C4-2B (cell line): ENCODE data around the gene CCDC148.

Experiments
- H3K27ac ChIP-seq: fragments of 450-650 bp; 2 replicates; pipeline ENCODE4 v1.5.1; 2017
- CTCF ChIP-seq: fragments of 450-650 bp; conservative IDR thresholded peaks from 2 replicates; pipeline ENCODE4 v1.5.1; 2017; ENCODE audit warnings: mild to moderate bottlenecking
- ZFX ChIP-seq: fragments of 450-650 bp; IDR thresholded peaks from 2 replicates; pipeline ENCODE4 v1.6.1; 2017

Gene CCDC148

GRCh38 chr2:158142568-158143332 lies 313.8 kb downstream of the CCDC148 start:
- H3K27ac ChIP-seq = no peak overlapping the region
- TF ChIP-seq CTCF (no peak), ZFX (no peak)

GRCh38 chr2:158142165-158142564 lies 314.4 kb downstream of the CCDC148 start:
- H3K27ac ChIP-seq = no peak overlapping the region
- no peak for TF ChIP-seq ZFX
- no peak for TF ChIP-seq CTCF

- TF ChIP-seq ZFX (no peak), CTCF (no peak)
- H3K27ac ChIP-seq = no peak overlapping the region
These were observed 316.4 kb downstream of the CCDC148 start for GRCh38 chr2:158140201-158140600.

- no peak overlapping the region for H3K27ac ChIP-seq
- TF ChIP-seq CTCF (no peak), ZFX (no peak)
These were observed 318.3 kb downstream of the CCDC148 start for GRCh38 chr2:158138255-158138654.

GRCh38 chr2:158135096-158135495 lies 321.5 kb downstream of the CCDC148 start:
- TF ChIP-seq CTCF = no peak
- no peak for TF ChIP-seq ZFX
- no peak overlapping the region for H3K27ac ChIP-seq

- TF ChIP-seq ZFX = no peak
- no peak overlapping the region for H3K27ac ChIP-seq
These were observed 321.9 kb downstream of the CCDC148 start for GRCh38 chr2:158134655-158135054.

GRCh38 chr2:158134055-158134454 lies 322.5 kb downstream of the CCDC148 start:
- TF ChIP-seq ZFX (no peak), CTCF (no peak)
- no peak overlapping the region for H3K27ac ChIP-seq

- TF ChIP-seq CTCF = no peak
- TF ChIP-seq ZFX = no peak
- no peak overlapping the region for H3K27ac ChIP-seq
These were observed 324.5 kb downstream of the CCDC148 start for GRCh38 chr2:158131919-158132566.
